NCI-H345 (cell line): Measurements from ENCODE around the gene DNAJA2.
"Not testable (repeated sequence)": the region's sequence is repeated elsewhere in the genome, so short reads cannot be mapped to it uniquely, and the experiment has no call there.

ENCODE experiments used
- DNase-seq: peaks from one replicate; lab custom pipeline; 2025; lab: John Stamatoyannopoulos, UW

Gene DNAJA2

GRCh38 chr16:46973207-46973995 is at the start of gene DNAJA2:
Gene DNAJA2 (minus strand): TSS chr16:46973674. CDS start chr16:46973572, 102 bp downstream.
- peak; percentile 82 for DNase-seq

- DNase-seq, result no peak
Observed at GRCh38 chr16:47019568-47019967, 46.1 kb upstream of the DNAJA2 start.

GRCh38 chr16:47018223-47018891 is 44.9 kb upstream of the DNAJA2 start:
- DNase-seq, result peak; percentile 14

GRCh38 chr16:47017636-47018035 is 44.2 kb upstream of the DNAJA2 start:
- no peak for DNase-seq

GRCh38 chr16:47016700-47017133 is 43.2 kb upstream of the DNAJA2 start:
- DNase-seq, result no peak

GRCh38 chr16:47013910-47014309 is 40.4 kb upstream of the DNAJA2 start:
- DNase-seq, result no peak

- no peak for DNase-seq
Observed at GRCh38 chr16:47013172-47013571, 39.7 kb upstream of the DNAJA2 start.

GRCh38 chr16:47010812-47011211 is 37.3 kb upstream of the DNAJA2 start:
- not testable (repeated sequence) for DNase-seq

- DNase-seq, result no peak
Observed at GRCh38 chr16:47008612-47009011, 35.1 kb upstream of the DNAJA2 start.

- DNase-seq, result no peak
Observed at GRCh38 chr16:47008174-47008573, 34.7 kb upstream of the DNAJA2 start.

- no peak for DNase-seq
Observed at GRCh38 chr16:47004652-47005051, 31.2 kb upstream of the DNAJA2 start.

- DNase-seq, result not testable (repeated sequence)
Observed at GRCh38 chr16:47000066-47000465, 26.6 kb upstream of the DNAJA2 start.

GRCh38 chr16:46997844-46998243 is 24.4 kb upstream of the DNAJA2 start:
- no peak for DNase-seq

GRCh38 chr16:46996952-46997458 is 23.5 kb upstream of the DNAJA2 start:
- no peak for DNase-seq

GRCh38 chr16:46996391-46996790 is 22.9 kb upstream of the DNAJA2 start:
- DNase-seq, result no peak

GRCh38 chr16:46991729-46992704 is 18.5 kb upstream of the DNAJA2 start:
- DNase-seq, result no peak

GRCh38 chr16:46986896-46987295 is 13.4 kb upstream of the DNAJA2 start:
- DNase-seq, result no peak

GRCh38 chr16:46986438-46986837 is 13.0 kb upstream of the DNAJA2 start:
- DNase-seq, result no peak

GRCh38 chr16:46982335-46982734 is 8.9 kb upstream of the DNAJA2 start:
- no peak for DNase-seq

GRCh38 chr16:46980926-46981325 is 7.5 kb upstream of the DNAJA2 start:
- no peak for DNase-seq

- no peak for DNase-seq
Observed at GRCh38 chr16:46976550-46976949, 3.1 kb upstream of the DNAJA2 start.

- no peak for DNase-seq
Observed at GRCh38 chr16:46975908-46976470, 2.5 kb upstream of the DNAJA2 start.
